Testis (tissue), 3 donors: Measurements from ENCODE around the gene URB2. TPM values are rescaled to one million over a fixed set of nuclear protein-coding genes. Genes with fewer than 3 reads are reported as not detected.

Source experiments
- DNase-seq: peaks from one replicate; pipeline ENCODE4 v3.0.0-alpha.2; 2019
- H3K27ac ChIP-seq, 2 donors: fragments of 200-600 bp; sonication (generic); one replicate each; pipeline ENCODE4 v1.5.1; 2019
- H3K27me3 ChIP-seq: fragments of 200-600 bp; sonication (generic); one replicate; pipeline ENCODE4 v1.5.1; 2019
- H3K36me3 ChIP-seq: fragments of 200-600 bp; sonication (generic); one replicate; pipeline ENCODE4 v1.5.1; 2017; ENCODE audit warnings: low read depth; ENCODE audit errors: missing control alignments
- H3K4me1 ChIP-seq: fragments of 200-600 bp; sonication (generic); one replicate; pipeline ENCODE4 v1.5.1; 2019
- H3K4me3 ChIP-seq, 2 donors: fragments of 200-600 bp; sonication (generic); one replicate each; pipeline ENCODE4 v1.5.1; 2017 to 2019
- H3K9me3 ChIP-seq: fragments of 200-600 bp; sonication (generic); one replicate; pipeline ENCODE4 v1.5.1; 2017
- CTCF ChIP-seq, 3 experiments: fragments of 450-650 bp in 2 of 3; fragments of 200-600 bp in 1 of 3; sonication (generic) in 1 of 3; IDR thresholded peaks; one replicate each; pipeline ENCODE4 v1.5.1; 2016 to 2019; ENCODE audit warnings: antibody characterized with exemption in 3 of 3, mild to moderate bottlenecking in 2 of 3, moderate library complexity in 1 of 3
- POLR2A ChIP-seq: fragments of 450-650 bp; IDR thresholded peaks from one replicate; pipeline ENCODE4 v1.6.1; 2017; ENCODE audit warnings: antibody characterized with exemption, mild to moderate bottlenecking, moderate library complexity
- WGBS, 2 donors: methylation state at CpG; one replicate each; pipeline ENCODE4 v1.1.5; 2018; 5-methylcytosine and 5-hydroxymethylcytosine counted together
- intact Hi-C: fragments of 100-400 bp; cut with DNase I; formaldehyde crosslinking; loops from one replicate; pipeline ENCODE4 v1.15.1; 2023; ENCODE audit warnings: low total_unique reads
- polyA plus RNA-seq: library from polyadenylated mRNA; stranded (reverse); fragments of 350-450 nt; fragmentation: Illumina TruSeq; extraction: RNeasy Lipid Tissue Mini Kit (QIAGEN cat#74804); gene quantifications from one replicate; pipeline ENCODE4 v1.2.3, GENCODE V29; 2014; ENCODE audit warnings: low read depth, low replicate concordance; ENCODE audit not compliant: insufficient read depth
- total RNA-seq, 2 donors: library from RNA; depleted of rRNA; stranded (reverse); fragments of >200 nt; gene quantifications; one replicate each; pipeline ENCODE4 v1.2.3, GENCODE V29; 2016

URB2 gene
- total and polyA plus RNA-seq, 3 donors from 2014 or later: 15.9 to 18.8 (median 18.7) TPM

- Histone ChIP-seq H3K27ac (no peak overlapping the region), H3K4me3 (no peak overlapping the region), H3K36me3 (no peaks in the 10 kb centered on the region), H3K27me3 (no peaks in the 10 kb centered on the region), H3K4me1 (peaks cover 14% of the 10 kb centered on the region), H3K9me3 (no peaks in the 10 kb centered on the region)
- intact Hi-C loops: no loop called here
- TF ChIP-seq POLR2A (no peak), CTCF (IDR thresholded peaks at IDR 0.05) (no peak)
- DNase-seq: no peak
- WGBS, 2 donors: 86% methylated on average over 7 of the region's 7 CpGs
These were observed 40.0 kb downstream of the URB2 start for GRCh38 chr1:229665912-229666558.

- WGBS, 2 donors: 54 to 56% methylated on average over 4 of the region's 4 CpGs
- H3K4me3 ChIP-seq: no peak overlapping the region
- no peaks in the 10 kb centered on the region for H3K36me3 ChIP-seq
- TF ChIP-seq CTCF (IDR thresholded peaks at IDR 0.05) (no peak), POLR2A (no peak)
- no peak for DNase-seq
- intact Hi-C loops: no loop called here
- no peaks in the 10 kb centered on the region for H3K27me3 ChIP-seq
- no peak overlapping the region for H3K27ac ChIP-seq
- H3K9me3 ChIP-seq: no peaks in the 10 kb centered on the region
- H3K4me1 ChIP-seq: peaks cover 9% of the 10 kb centered on the region
These were observed 40.5 kb downstream of the URB2 start for GRCh38 chr1:229666585-229666984.

- Histone ChIP-seq H3K27me3 (no peaks in the 10 kb centered on the region), H3K9me3 (no peaks in the 10 kb centered on the region), H3K4me3 (no peak overlapping the region), H3K36me3 (no peaks in the 10 kb centered on the region), H3K27ac (no peak overlapping the region), H3K4me1 (peaks cover 6% of the 10 kb centered on the region)
- intact Hi-C loops: no loop called here
- DNase-seq: no peak
- 66 to 82% methylated on average over 4 of the region's 4 CpGs for WGBS, 2 donors
- TF ChIP-seq POLR2A: no peak
- no peak for TF ChIP-seq CTCF (IDR thresholded peaks at IDR 0.05)
These were observed 43.3 kb downstream of the URB2 start for GRCh38 chr1:229669333-229669732.

GRCh38 chr1:229671310-229671709 lies 45.3 kb downstream of the URB2 start:
- WGBS, 2 donors: 79 to 84% methylated on average over 5 of the region's 5 CpGs
- intact Hi-C loops: no loop called here
- H3K27ac ChIP-seq: no peak overlapping the region
- H3K36me3 ChIP-seq: no peaks in the 10 kb centered on the region
- no peaks in the 10 kb centered on the region for H3K27me3 ChIP-seq
- H3K4me1 ChIP-seq: peaks cover 4% of the 10 kb centered on the region
- TF ChIP-seq POLR2A (no peak), CTCF (IDR thresholded peaks at IDR 0.05) (no peak)
- DNase-seq: no peak
- H3K4me3 ChIP-seq: no peak overlapping the region
- H3K9me3 ChIP-seq: no peaks in the 10 kb centered on the region

- DNase-seq: no peak
- H3K9me3 ChIP-seq: no peaks in the 10 kb centered on the region
- no peaks in the 10 kb centered on the region for H3K36me3 ChIP-seq
- 82 to 86% methylated on average over 2 of the region's 2 CpGs for WGBS, 2 donors
- H3K4me1 ChIP-seq: no peaks in the 10 kb centered on the region
- H3K27me3 ChIP-seq: no peaks in the 10 kb centered on the region
- TF ChIP-seq CTCF (IDR thresholded peaks at IDR 0.05): no peak
- TF ChIP-seq POLR2A: no peak
- H3K4me3 ChIP-seq: no peak overlapping the region
- intact Hi-C loops: no loop called here
- no peak overlapping the region for H3K27ac ChIP-seq
These were observed 46.2 kb downstream of the URB2 start for GRCh38 chr1:229672246-229672645.
